ENCODE results near the gene CCDC83.
"Not testable (repeated sequence)": the region's sequence is repeated elsewhere in the genome, so short reads cannot be mapped to it uniquely, and the experiment has no call there.

Gene CCDC83

DNA sequence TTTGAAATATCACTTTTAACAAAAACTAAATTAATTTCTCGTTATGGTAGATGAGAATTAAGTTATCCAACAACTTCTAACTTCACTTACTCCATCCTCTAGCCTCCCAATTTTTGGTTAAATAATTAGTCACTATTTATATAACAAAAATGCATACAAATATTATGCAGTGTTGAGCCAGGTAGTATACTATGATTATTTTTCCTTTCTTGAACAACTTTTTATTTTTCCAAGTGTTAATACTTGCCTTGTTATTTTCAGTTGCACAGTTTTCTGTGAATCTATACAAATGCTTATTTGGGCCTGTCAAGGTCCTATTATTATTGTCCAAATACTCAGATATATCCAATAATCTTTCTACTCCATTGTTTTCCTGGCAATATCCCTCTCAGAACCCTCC is 19.9 kb upstream of the CCDC83 start:
- DNase-seq (ENCODE audit: low spot score), result no peak
- TF ChIP-seq, protein P1, sequence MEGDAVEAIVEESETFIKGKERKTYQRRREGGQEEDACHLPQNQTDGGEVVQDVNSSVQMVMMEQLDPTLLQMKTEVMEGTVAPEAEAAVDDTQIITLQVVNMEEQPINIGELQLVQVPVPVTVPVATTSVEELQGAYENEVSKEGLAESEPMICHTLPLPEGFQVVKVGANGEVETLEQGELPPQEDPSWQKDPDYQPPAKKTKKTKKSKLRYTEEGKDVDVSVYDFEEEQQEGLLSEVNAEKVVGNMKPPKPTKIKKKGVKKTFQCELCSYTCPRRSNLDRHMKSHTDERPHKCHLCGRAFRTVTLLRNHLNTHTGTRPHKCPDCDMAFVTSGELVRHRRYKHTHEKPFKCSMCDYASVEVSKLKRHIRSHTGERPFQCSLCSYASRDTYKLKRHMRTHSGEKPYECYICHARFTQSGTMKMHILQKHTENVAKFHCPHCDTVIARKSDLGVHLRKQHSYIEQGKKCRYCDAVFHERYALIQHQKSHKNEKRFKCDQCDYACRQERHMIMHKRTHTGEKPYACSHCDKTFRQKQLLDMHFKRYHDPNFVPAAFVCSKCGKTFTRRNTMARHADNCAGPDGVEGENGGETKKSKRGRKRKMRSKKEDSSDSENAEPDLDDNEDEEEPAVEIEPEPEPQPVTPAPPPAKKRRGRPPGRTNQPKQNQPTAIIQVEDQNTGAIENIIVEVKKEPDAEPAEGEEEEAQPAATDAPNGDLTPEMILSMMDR (IDR thresholded peaks at IDR 0.05; ENCODE audit: extremely low read depth, missing control alignments), result no peak

DNA sequence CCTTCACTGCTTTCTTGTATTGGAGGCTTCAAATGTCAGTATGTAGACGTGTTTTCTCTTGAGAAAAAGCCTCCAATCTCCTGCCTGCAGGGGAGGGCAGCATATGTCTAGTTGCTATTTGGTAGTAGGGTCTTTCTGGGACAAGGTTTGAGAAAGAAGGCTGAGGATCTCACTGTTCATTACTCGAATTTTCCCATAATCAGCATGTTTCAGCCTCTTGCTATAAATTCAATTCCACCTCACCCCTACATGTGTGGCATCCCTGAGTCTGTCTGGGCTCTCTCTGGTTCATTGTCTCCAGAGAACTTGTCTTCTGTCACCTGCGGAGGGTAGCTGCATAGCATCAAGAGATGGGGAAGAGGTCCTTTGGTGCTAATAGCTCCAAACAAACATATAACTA is 19.5 kb upstream of the CCDC83 start:
- TF ChIP-seq, protein P1 (IDR thresholded peaks at IDR 0.05; ENCODE audit: extremely low read depth, missing control alignments), result no peak
- DNase-seq (ENCODE audit: low spot score), result no peak

- not testable (repeated sequence) for DNase-seq (ENCODE audit: low spot score)
Observed at GRCh38 chr11:85840932-85841331, 14.3 kb upstream of the CCDC83 start.

DNA sequence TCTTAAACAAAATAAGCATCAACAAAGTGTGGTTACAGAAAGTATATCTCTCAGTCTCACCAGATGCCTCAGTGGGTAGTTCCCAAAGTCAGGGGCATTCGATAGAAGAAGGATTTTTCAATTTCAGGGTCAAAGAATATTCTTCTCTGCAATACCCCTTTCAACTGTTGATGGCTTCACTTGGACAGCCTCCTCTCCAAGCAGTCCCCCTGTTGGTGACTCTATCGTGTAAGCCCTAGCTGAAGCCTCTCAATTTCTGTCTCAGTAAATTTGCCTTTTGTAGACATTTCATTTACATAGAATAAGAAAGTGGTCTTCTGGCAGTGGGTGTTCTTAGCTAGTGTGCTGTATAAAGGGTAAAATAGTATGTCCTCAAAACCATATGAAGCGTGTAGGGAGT is 11.3 kb upstream of the CCDC83 start:
- TF ChIP-seq, protein P1 (IDR thresholded peaks at IDR 0.05; ENCODE audit: extremely low read depth, missing control alignments), result no peak
- no peak for DNase-seq (ENCODE audit: low spot score)

DNA sequence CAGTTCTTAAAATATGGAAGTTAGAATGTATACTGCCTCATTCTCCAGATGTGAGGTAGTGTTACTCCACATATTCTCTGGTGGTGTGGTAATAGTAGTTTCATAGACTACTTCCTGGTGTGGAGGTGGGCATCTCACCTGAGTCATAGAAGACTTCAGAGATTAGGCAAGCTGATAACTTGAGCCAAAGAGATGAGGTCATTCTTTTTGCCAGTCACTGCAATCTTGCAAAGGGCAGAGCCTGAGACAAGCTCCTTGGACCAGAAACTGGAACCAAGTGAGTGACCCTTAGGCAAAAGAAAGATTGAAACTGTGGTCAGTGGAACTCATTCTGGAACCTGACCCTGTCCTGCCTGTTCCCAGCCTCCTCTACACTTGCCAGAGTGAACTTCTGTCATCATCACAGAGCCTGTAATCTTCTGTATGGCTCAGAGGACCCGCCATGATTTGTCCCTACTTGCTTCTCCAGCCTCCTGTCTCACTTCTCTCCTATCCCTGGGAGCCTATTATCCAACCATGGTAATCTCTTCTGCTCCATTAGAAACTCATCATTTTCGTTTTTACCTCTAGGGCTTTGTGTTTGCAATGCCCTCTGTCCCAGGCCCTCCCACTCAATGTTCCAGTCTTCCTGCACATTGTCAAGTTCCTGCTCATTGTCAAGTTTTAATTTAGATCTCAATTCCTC is 10.6 kb upstream of the CCDC83 start:
- DNase-seq (ENCODE audit: low spot score), result no peak
- TF ChIP-seq, protein P1 (IDR thresholded peaks at IDR 0.05; ENCODE audit: extremely low read depth, missing control alignments), result no peak

DNA sequence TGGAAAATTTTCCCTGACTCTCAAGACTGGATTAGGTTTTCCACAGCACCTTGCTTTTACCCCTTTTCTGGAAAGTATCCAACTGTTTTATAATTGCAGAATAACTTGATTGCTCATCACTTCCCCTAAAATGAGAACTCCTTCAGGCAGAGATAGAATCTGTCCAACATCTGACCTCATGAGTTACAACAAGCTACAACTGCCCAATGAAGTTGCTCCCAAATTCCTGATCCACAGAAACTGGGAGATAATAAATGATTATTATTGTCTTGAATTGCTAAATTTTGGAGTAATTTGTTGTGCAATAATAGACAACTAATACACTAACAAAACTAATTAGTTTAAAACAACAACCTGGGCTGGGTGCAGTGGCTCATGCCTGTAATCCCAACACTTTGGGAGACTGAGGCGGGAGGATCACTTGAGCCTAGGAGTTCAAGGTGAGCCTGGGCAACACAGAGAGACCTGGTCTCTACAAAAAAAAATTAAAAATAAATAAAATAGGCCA is 10.0 kb upstream of the CCDC83 start:
- TF ChIP-seq, protein P1 (IDR thresholded peaks at IDR 0.05; ENCODE audit: extremely low read depth, missing control alignments), result no peak
- DNase-seq (ENCODE audit: low spot score), result no peak

DNA sequence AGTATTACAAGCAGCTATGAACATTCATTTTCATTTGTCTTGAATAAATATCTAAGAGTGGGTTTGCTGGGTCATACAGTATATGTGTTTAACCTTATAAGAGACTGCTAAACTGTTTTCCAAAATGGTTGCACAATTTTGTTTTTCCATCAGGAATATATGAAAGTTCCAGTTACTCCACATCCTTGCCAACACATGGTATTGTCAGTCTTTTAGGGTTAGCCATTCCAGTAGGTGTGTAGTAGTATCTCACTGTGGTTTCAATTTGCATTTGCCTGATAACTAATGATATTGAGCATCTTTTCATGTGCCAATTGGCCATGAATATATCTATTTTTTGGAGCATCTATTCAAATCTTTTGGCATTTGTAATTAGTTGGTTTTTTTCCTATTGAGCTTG is 7.7 kb upstream of the CCDC83 start:
- TF ChIP-seq, protein P1 (IDR thresholded peaks at IDR 0.05; ENCODE audit: extremely low read depth, missing control alignments), result no peak
- no peak for DNase-seq (ENCODE audit: low spot score)

GRCh38 chr11:85848006-85848405 is 7.2 kb upstream of the CCDC83 start:
- TF ChIP-seq, protein P1 (IDR thresholded peaks at IDR 0.05; ENCODE audit: extremely low read depth, missing control alignments), result no peak
- no peak for DNase-seq (ENCODE audit: low spot score)

Measured in GM20000 (cell line).